GM12872 (cell line): ENCODE results near the gene KLHDC3.

Experiments
- CTCF ChIP-seq: IDR thresholded peaks from 3 replicates; pipeline ENCODE4 v1.5.1; 2011; ENCODE audit warnings: low read depth, mild to moderate bottlenecking, low read length, moderate library complexity; ENCODE audit not compliant: insufficient read depth

Gene KLHDC3

GRCh38 chr6:43043310-43043709, 29.3 kb downstream of the KLHDC3 start:
- TF ChIP-seq CTCF: no peak

GRCh38 chr6:43045371-43045930, 31.4 kb downstream of the KLHDC3 start:
- no peak for TF ChIP-seq CTCF

- TF ChIP-seq CTCF: no peak
Observed at GRCh38 chr6:43047998-43048397, 33.9 kb downstream of the KLHDC3 start.

GRCh38 chr6:43050981-43051380, 36.9 kb downstream of the KLHDC3 start:
- TF ChIP-seq CTCF: no peak

GRCh38 chr6:43052225-43052841, 38.3 kb downstream of the KLHDC3 start:
- TF ChIP-seq CTCF: no peak

GRCh38 chr6:43052842-43053544, 38.9 kb downstream of the KLHDC3 start:
- no peak for TF ChIP-seq CTCF

GRCh38 chr6:43053545-43054205, 39.6 kb downstream of the KLHDC3 start, which contains the start of gene CUL7:
Gene CUL7, minus strand, starts transcription at chr6:43053851. Its CDS starts 1,063 bp downstream, at chr6:43052788.
- TF ChIP-seq CTCF: no peak
